Nephron (organoid): Measurements from ENCODE around the gene ST6GALNAC3.
"Not testable (repeated sequence)": the region's sequence is repeated elsewhere in the genome, so short reads cannot be mapped to it uniquely, and the experiment has no call there.

ENCODE experiments used
- H3K27ac Mint-ChIP-seq, 3 experiments: 2 replicates each; pipeline ENCODE4 v1.8.0; 2020; ENCODE audit warnings: mixed read lengths in 3 of 3, mild to moderate bottlenecking in 2 of 3, moderate library complexity in 1 of 3
- H3K27me3 Mint-ChIP-seq: 2 replicates; pipeline ENCODE4 v1.8.0; 2021; ENCODE audit warnings: low read depth, mild to moderate bottlenecking, moderate library complexity, mixed read lengths
- H3K36me3 Mint-ChIP-seq: 2 replicates; pipeline ENCODE4 v1.8.0; 2020; ENCODE audit warnings: low read depth, mixed read lengths
- H3K4me1 Mint-ChIP-seq: 2 replicates; pipeline ENCODE4 v1.8.0; 2020; ENCODE audit warnings: mixed read lengths
- H3K4me3 Mint-ChIP-seq, 3 experiments: 2 replicates each; pipeline ENCODE4 v1.8.0; 2020; ENCODE audit warnings: mild to moderate bottlenecking in 3 of 3, mixed read lengths in 3 of 3, moderate library complexity in 2 of 3
- H3K9me3 Mint-ChIP-seq: 2 replicates; pipeline ENCODE4 v1.8.0; 2020; ENCODE audit warnings: mixed read lengths
- CTCF ChIP-seq, 3 experiments: fragments of 200-600 bp; sonication (generic); IDR thresholded peaks; one replicate each; pipeline ENCODE4 v1.5.0; 2021; ENCODE audit warnings: antibody characterized with exemption in 3 of 3; ENCODE audit not compliant: unreplicated experiment in 3 of 3

The ST6GALNAC3 gene

GRCh38 chr1:76109901-76110560 is 35.5 kb downstream of the ST6GALNAC3 start:
- peaks cover 23% of the 10 kb centered on the region for H3K36me3 Mint-ChIP-seq
- no peak overlapping the region for H3K4me3 Mint-ChIP-seq
- peaks cover 9% of the 10 kb centered on the region for H3K9me3 Mint-ChIP-seq
- peaks cover 24% of the 10 kb centered on the region for H3K4me1 Mint-ChIP-seq
- peak overlapping the region in 2 of 3 experiments; percentile 80 to 88 for H3K27ac Mint-ChIP-seq
- H3K27me3 Mint-ChIP-seq = no peaks in the 10 kb centered on the region
- no peak for TF ChIP-seq CTCF (IDR thresholded peaks at IDR 0.05; ENCODE audit: unreplicated experiment in 3 of 3)

- Mint-ChIP-seq H3K27me3 (no peaks in the 10 kb centered on the region), H3K4me3 (no peak overlapping the region), H3K4me1 (peaks cover 26% of the 10 kb centered on the region), H3K36me3 (peaks cover 23% of the 10 kb centered on the region), H3K9me3 (peaks cover 9% of the 10 kb centered on the region), H3K27ac (peak overlapping the region; percentile 23 to 88 (median 80))
- TF ChIP-seq CTCF (IDR thresholded peaks at IDR 0.05; ENCODE audit: unreplicated experiment in 3 of 3) = no peak
These were observed 36.1 kb downstream of the ST6GALNAC3 start for GRCh38 chr1:76110666-76111065.

- H3K4me1 Mint-ChIP-seq = peaks cover 23% of the 10 kb centered on the region
- peaks cover 19% of the 10 kb centered on the region for H3K36me3 Mint-ChIP-seq
- H3K4me3 Mint-ChIP-seq, H3K27ac Mint-ChIP-seq, H3K9me3 Mint-ChIP-seq, H3K27me3 Mint-ChIP-seq: not testable (repeated sequence)
These were observed 37.8 kb downstream of the ST6GALNAC3 start for GRCh38 chr1:76112321-76112720.

- Mint-ChIP-seq H3K27ac (no peak overlapping the region), H3K4me1 (peaks cover 26% of the 10 kb centered on the region), H3K4me3 (no peak overlapping the region), H3K27me3 (no peaks in the 10 kb centered on the region), H3K36me3 (peaks cover 19% of the 10 kb centered on the region), H3K9me3 (peaks cover 9% of the 10 kb centered on the region)
- TF ChIP-seq CTCF (IDR thresholded peaks at IDR 0.05; ENCODE audit: unreplicated experiment in 3 of 3) = no peak
These were observed 38.9 kb downstream of the ST6GALNAC3 start for GRCh38 chr1:76113446-76113845.

GRCh38 chr1:76115171-76115570 is 40.6 kb downstream of the ST6GALNAC3 start:
- H3K27ac Mint-ChIP-seq = peak overlapping the region in 2 of 3 experiments; percentile 30 to 43

GRCh38 chr1:76121850-76122249 is 47.3 kb downstream of the ST6GALNAC3 start:
- Mint-ChIP-seq H3K4me1 (peaks cover 34% of the 10 kb centered on the region), H3K27ac (peak overlapping the region in 2 of 3 experiments; percentile 3), H3K4me3 (no peak overlapping the region), H3K27me3 (no peaks in the 10 kb centered on the region), H3K9me3 (no peaks in the 10 kb centered on the region), H3K36me3 (no peaks in the 10 kb centered on the region)
- TF ChIP-seq CTCF (IDR thresholded peaks at IDR 0.05; ENCODE audit: unreplicated experiment in 3 of 3) = no peak

More at GRCh38 chr1:76115171-76115570, 40.6 kb downstream of the ST6GALNAC3 start:
- no peaks in the 10 kb centered on the region for H3K27me3 Mint-ChIP-seq
- H3K4me1 Mint-ChIP-seq = peaks cover 23% of the 10 kb centered on the region
- no peak for TF ChIP-seq CTCF (IDR thresholded peaks at IDR 0.05; ENCODE audit: unreplicated experiment in 3 of 3)
- peaks cover 14% of the 10 kb centered on the region for H3K36me3 Mint-ChIP-seq
- H3K9me3 Mint-ChIP-seq = peaks cover 9% of the 10 kb centered on the region
- H3K4me3 Mint-ChIP-seq = no peak overlapping the region
